RWPE2 (cell line): ENCODE measurements around the gene TCAF1.

Source experiments
- ATAC-seq: fragments of 200-7000 bp; cut with Tn5 transposase; 3 replicates; pipeline ENCODE4 v1.9.1; 2021; ENCODE audit warnings: low read depth
- DNase-seq: peaks from one replicate; pipeline ENCODE4 v3.0.0-alpha.2; 2020; ENCODE audit warnings: low spot score
- H3K27ac ChIP-seq: fragments of 450-650 bp; 2 replicates; pipeline ENCODE4 v1.5.1; 2017; ENCODE audit warnings: mild to moderate bottlenecking; ENCODE audit not compliant: poor library complexity, severe bottlenecking
- H3K27me3 ChIP-seq: fragments of 250-450 bp; sonication (Bioruptor Pico); 2 replicates; pipeline ENCODE4 v1.5.1; 2021; ENCODE audit warnings: mild to moderate bottlenecking, moderate library complexity; ENCODE audit not compliant: insufficient read depth, poor library complexity, severe bottlenecking
- H3K36me3 ChIP-seq: fragments of 250-450 bp; sonication (Bioruptor Pico); 2 replicates; pipeline ENCODE4 v1.5.1; 2020; ENCODE audit warnings: low read depth, mild to moderate bottlenecking, moderate library complexity
- H3K4me1 ChIP-seq: fragments of 250-450 bp; sonication (Bioruptor Pico); 2 replicates; pipeline ENCODE4 v1.5.1; 2021; ENCODE audit warnings: mild to moderate bottlenecking, moderate library complexity; ENCODE audit not compliant: insufficient read depth, poor library complexity, severe bottlenecking
- H3K4me3 ChIP-seq: fragments of 250-450 bp; sonication (Bioruptor Pico); 2 replicates; pipeline ENCODE4 v1.5.1; 2021; ENCODE audit warnings: mild to moderate bottlenecking, moderate library complexity; ENCODE audit not compliant: severe bottlenecking
- H3K9me3 ChIP-seq: fragments of 250-450 bp; sonication (Bioruptor Pico); 2 replicates; pipeline ENCODE4 v1.5.1; 2021; ENCODE audit warnings: mild to moderate bottlenecking, moderate library complexity; ENCODE audit not compliant: severe bottlenecking
- TF ChIP-seq, protein P1 (sequence below): fragments of 450-650 bp; IDR thresholded peaks from one replicate; pipeline ENCODE4 v1.5.1; 2017; ENCODE audit warnings: mild to moderate bottlenecking, moderate library complexity; ENCODE audit not compliant: poor library complexity, severe bottlenecking

Gene TCAF1

DNA sequence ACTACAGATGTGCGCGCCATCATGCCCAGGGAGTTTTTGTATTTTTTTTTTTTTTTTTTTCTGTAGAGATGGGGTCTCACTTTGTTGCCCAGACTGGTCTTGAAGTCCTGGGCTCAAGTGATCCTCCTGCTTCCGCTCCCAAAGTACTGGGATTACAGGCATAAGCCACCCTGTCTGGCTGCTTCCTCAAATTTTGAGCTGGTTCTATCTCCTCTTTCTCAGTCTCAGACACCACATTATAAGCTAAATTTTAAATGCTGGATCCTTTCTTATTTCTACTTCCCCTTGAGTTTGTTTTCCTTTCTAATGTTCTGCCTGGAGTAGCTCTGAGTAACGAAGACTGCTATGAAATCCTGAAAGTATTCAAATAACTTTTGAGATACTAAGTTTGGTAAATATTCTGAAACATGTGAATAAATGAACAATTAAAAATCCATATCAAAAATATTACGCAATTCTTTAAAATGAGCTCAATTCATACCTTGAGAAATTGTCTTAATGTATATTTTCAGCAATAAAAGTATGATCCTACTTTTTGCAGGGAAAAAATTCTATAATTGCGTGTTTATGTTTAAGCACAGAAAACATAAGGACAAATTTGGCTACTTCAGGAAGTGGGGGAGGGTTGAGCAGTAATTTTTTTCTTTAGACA, 15.0 kb downstream of the TCAF1 start:
- no peak for DNase-seq
- H3K27ac ChIP-seq: no peak overlapping the region
- H3K4me3 ChIP-seq: no peak overlapping the region
- no peaks in the 10 kb centered on the region for H3K27me3 ChIP-seq
- no peaks in the 10 kb centered on the region for H3K9me3 ChIP-seq
- peaks cover 4% of the 10 kb centered on the region for H3K4me1 ChIP-seq
- no peak for ATAC-seq
- TF ChIP-seq, protein P1, sequence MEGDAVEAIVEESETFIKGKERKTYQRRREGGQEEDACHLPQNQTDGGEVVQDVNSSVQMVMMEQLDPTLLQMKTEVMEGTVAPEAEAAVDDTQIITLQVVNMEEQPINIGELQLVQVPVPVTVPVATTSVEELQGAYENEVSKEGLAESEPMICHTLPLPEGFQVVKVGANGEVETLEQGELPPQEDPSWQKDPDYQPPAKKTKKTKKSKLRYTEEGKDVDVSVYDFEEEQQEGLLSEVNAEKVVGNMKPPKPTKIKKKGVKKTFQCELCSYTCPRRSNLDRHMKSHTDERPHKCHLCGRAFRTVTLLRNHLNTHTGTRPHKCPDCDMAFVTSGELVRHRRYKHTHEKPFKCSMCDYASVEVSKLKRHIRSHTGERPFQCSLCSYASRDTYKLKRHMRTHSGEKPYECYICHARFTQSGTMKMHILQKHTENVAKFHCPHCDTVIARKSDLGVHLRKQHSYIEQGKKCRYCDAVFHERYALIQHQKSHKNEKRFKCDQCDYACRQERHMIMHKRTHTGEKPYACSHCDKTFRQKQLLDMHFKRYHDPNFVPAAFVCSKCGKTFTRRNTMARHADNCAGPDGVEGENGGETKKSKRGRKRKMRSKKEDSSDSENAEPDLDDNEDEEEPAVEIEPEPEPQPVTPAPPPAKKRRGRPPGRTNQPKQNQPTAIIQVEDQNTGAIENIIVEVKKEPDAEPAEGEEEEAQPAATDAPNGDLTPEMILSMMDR: no peak
- peaks cover 4% of the 10 kb centered on the region; the same call in 1 of the 2 replicates for H3K36me3 ChIP-seq

DNA sequence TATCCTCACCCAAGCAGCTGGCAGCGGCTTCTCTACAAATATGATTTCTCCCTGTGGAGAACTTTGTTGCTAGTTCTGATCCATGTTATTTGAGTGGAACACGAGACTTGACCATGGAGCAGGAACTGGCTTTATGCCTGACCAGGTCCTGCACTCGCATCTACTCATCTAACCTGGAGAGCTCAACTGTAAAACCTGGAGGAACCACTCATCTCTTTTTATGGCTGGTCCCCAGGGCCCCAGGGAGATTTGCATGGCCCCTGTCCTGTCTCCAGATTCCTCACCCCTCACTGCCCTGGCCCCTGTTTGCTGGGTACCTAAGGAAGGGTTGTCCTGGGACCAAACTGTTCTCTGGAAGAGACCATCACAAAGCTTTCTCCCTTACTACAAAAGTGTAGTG, 16.0 kb downstream of the TCAF1 start:
- DNase-seq: no peak
- Histone ChIP-seq H3K27ac (no peak overlapping the region), H3K4me1 (peaks cover 4% of the 10 kb centered on the region), H3K4me3 (no peak overlapping the region), H3K9me3 (no peaks in the 10 kb centered on the region), H3K27me3 (no peaks in the 10 kb centered on the region), H3K36me3 (peaks cover 4% of the 10 kb centered on the region; the same call in 1 of the 2 replicates)
- TF ChIP-seq, protein P1: no peak
- no peak for ATAC-seq

DNA sequence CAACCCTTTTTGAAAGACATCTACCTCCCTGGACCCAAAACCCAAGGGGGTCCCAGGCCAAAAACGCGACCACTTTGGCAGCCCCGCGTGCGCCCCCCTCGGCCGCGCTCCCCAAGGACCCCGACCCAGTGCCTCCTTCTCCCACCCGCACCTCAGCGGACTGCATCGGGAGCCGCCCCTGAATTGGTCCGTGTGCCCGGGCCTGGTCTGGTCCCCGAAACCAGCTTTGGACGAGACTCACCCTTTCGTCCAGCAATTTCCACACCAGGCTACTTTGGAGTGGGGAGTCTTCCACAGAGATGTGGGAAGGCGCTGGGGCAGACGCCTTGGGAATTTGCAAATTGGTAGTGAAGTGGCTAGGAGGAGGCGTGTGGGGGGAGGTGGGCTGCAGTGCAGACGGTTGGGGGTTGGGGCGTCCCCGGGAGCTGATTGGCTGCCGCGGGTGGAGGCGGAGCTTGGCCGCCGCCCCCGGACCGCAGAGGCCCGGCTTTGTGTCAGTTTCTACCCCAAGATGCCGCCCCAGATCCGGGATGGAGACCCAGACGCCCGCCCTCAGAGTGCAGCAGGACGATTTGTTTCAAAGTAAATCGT, 16.9 kb downstream of the TCAF1 start:
- Histone ChIP-seq H3K9me3 (no peaks in the 10 kb centered on the region), H3K4me3 (peak overlapping the region; percentile 28), H3K4me1 (peaks cover 4% of the 10 kb centered on the region), H3K36me3 (peaks cover 4% of the 10 kb centered on the region; the same call in 1 of the 2 replicates), H3K27ac (no peak overlapping the region), H3K27me3 (no peaks in the 10 kb centered on the region)
- DNase-seq: no peak
- TF ChIP-seq, protein P1: no peak
- ATAC-seq: peak; percentile 84

DNA sequence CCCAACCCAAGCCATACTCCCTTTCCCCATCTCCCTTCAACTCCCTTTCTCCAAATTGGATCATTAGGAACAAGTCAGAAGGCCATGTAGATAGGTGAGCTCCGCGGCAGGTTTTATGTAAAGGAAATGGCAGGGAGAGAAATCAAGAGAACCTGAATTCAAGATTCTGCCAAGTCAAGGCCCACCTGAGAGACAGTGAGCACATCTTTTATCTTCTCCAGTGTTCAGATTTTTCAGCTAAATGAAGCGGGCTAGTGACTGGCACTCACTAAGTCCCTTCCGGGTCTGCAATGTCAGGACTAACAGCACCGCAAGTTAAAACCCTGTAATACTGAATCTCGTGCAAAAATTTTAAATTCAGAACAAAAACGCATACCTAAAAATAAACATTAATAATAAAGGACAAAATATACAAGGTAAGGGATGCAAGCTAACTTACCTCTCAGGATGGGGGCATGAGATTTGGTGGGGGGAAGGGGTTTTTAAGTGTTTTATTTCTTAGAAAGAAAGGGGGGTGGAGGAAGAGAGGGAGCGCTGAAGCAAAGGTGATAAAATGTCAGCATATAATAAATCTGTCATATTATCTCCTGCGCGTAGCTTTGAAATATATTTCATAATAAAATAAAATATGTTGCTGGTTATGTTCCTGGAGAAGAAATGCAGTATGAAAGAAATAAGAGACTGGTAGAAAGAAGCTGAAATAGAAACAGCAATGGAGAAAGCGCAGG, 17.6 kb downstream of the TCAF1 start:
- Histone ChIP-seq H3K9me3 (no peaks in the 10 kb centered on the region), H3K4me3 (peak overlapping the region; percentile 28), H3K36me3 (peaks cover 4% of the 10 kb centered on the region; the same call in 1 of the 2 replicates), H3K4me1 (peaks cover 4% of the 10 kb centered on the region), H3K27ac (no peak overlapping the region), H3K27me3 (no peaks in the 10 kb centered on the region)
- no peak for ATAC-seq
- no peak for DNase-seq
- TF ChIP-seq, protein P1: no peak
